OCI-LY7 (cell line): Measurements from ENCODE around the gene SLC23A1.
A peak's percentile ranks its signal among the peaks of the same experiment; 100 is the strongest.

Experiments used
- CTCF ChIP-seq: fragments of 200-600 bp; sonication (generic); conservative IDR thresholded peaks from 2 replicates; pipeline ENCODE4 v1.5.1; 2014; ENCODE audit warnings: mild to moderate bottlenecking, antibody characterized with exemption, low read length, moderate library complexity, mixed read lengths
- EZH2phosphoT487 ChIP-seq: fragments of 200-600 bp; sonication (generic); IDR thresholded peaks from 2 replicates; pipeline ENCODE4 v1.6.1; 2018; ENCODE audit warnings: low read depth, borderline replicate concordance, mild to moderate bottlenecking, mixed run types, antibody characterized with exemption, low read length, moderate library complexity, mixed read lengths

- TF ChIP-seq EZH2phosphoT487: no peak
- TF ChIP-seq CTCF: peak; percentile 79
Measured at GRCh38 chr5:139341689-139342422, 41.2 kb downstream of the SLC23A1 start, which contains the start of gene PAIP2.
